GM12878 (cell line): ENCODE results near the gene NR1H4. TPM values are rescaled to one million over a fixed set of nuclear protein-coding genes. Genes with fewer than 3 reads are reported as not detected.

Source experiments
- ATAC-seq: fragments of 200-7000 bp; cut with Tn5 transposase; 3 replicates; pipeline ENCODE4 v1.9.1; 2020; ENCODE audit warnings: mild to moderate bottlenecking, moderate library complexity
- BruUV-seq: library from RNA; stranded (reverse); fragments of 400-500 nt; replicated peaks from 2 replicates; lab custom pipeline; 2021; lab: Mats Ljungman, UMichigan
- CTCF ChIA-PET: fragments of 300-600 bp; sonication (Branson Sonifier 250); formaldehyde crosslinking; extraction: SDS; loops from one replicate; lab custom pipeline; 2021; ENCODE audit warnings: inconsistent platforms; lab: Yijun Ruan, JAX
- POLR2A ChIA-PET: fragments of 350-600 bp; formaldehyde crosslinking; extraction: SDS; loops from one replicate; lab custom pipeline; 2021; ENCODE audit warnings: inconsistent platforms; lab: Charles Lee
- RAD21 ChIA-PET: fragments of 300-600 bp; sonication (Branson Sonifier 250); formaldehyde crosslinking; loops from one replicate; lab custom pipeline; 2023; ENCODE audit warnings: antibody characterized with exemption; ENCODE audit not compliant: unreplicated experiment; lab: Charles Lee
- SMC1A ChIA-PET: fragments of 300-600 bp; sonication (Branson Sonifier 250); formaldehyde crosslinking; loops from one replicate; lab custom pipeline; 2023; ENCODE audit not compliant: unreplicated experiment, uncharacterized antibody; lab: Charles Lee
- DNase-seq: peaks from one replicate; pipeline ENCODE4 v3.0.0-alpha.2; 2011; ENCODE audit warnings: low read depth, low spot score
- FAIRE-seq: peaks from 3 replicates; lab custom pipeline; 2011; peaks lifted over from hg19 to GRCh38; lab: Jason Lieb, UNC
- H2AFZ ChIP-seq: 2 replicates; pipeline ENCODE4 v1.6.0; 2011; ENCODE audit warnings: low read depth, low read length, control low read depth; ENCODE audit not compliant: control insufficient read depth
- H3K27ac ChIP-seq: 2 replicates; pipeline ENCODE4 v1.5.1; 2011; ENCODE audit warnings: control low read depth; ENCODE audit not compliant: control insufficient read depth, insufficient read depth
- H3K27me3 ChIP-seq, 2 experiments: replicated peaks in 1 of 2; 2 replicates each; pipeline versions ENCODE4 v1.6.0 to v1.6.1; 2011; ENCODE audit warnings: low read length in 1 of 2; ENCODE audit not compliant: control insufficient read depth in 2 of 2, insufficient read depth in 2 of 2
- H3K36me3 ChIP-seq, 2 experiments: 2 replicates each; pipeline ENCODE4 v1.5.1; 2011; ENCODE audit warnings: low read length in 1 of 2; ENCODE audit not compliant: control insufficient read depth in 2 of 2, insufficient read depth in 2 of 2
- H3K4me1 ChIP-seq: 2 replicates; pipeline ENCODE4 v1.6.1; 2011; ENCODE audit warnings: mild to moderate bottlenecking, low read length, moderate library complexity, mixed read lengths; ENCODE audit not compliant: control insufficient read depth, insufficient read depth
- H3K4me2 ChIP-seq: 2 replicates; pipeline ENCODE4 v1.6.0; 2011; ENCODE audit warnings: control low read depth; ENCODE audit not compliant: control insufficient read depth, insufficient read depth
- H3K4me3 ChIP-seq: fragments of 200-600 bp; sonication (generic); 2 replicates; pipeline ENCODE4 v1.5.1; 2016
- H3K79me2 ChIP-seq: 2 replicates; pipeline ENCODE4 v1.6.0; 2011; ENCODE audit warnings: low read length; ENCODE audit not compliant: control insufficient read depth, insufficient read depth
- H3K9ac ChIP-seq: 2 replicates; pipeline ENCODE4 v1.8.0; 2011; ENCODE audit warnings: low read length, control low read depth, mixed read lengths; ENCODE audit not compliant: control insufficient read depth, insufficient read depth
- H3K9me3 ChIP-seq: replicated peaks from 3 replicates; pipeline ENCODE4 v1.5.1; 2011; ENCODE audit warnings: mild to moderate bottlenecking, low read length; ENCODE audit not compliant: control insufficient read depth, insufficient read depth
- H4K20me1 ChIP-seq: 2 replicates; pipeline ENCODE4 v1.6.0; 2011; ENCODE audit not compliant: control insufficient read depth, insufficient read depth
- BRCA1 ChIP-seq: IDR thresholded peaks from 2 replicates; pipeline ENCODE4 v1.6.1; 2011; ENCODE audit warnings: low read depth, low read length, improper control_type of control experiment
- CEBPB ChIP-seq, 2 experiments: fragments of 150-350 bp in 1 of 2; IDR thresholded peaks; 2 replicates each; pipeline ENCODE4 v1.6.1; 2012 to 2014; ENCODE audit warnings: low read depth in 2 of 2, low read length in 2 of 2, borderline replicate concordance in 1 of 2, inconsistent platforms in 1 of 2
- CEBPZ ChIP-seq: fragments of 150-350 bp; IDR thresholded peaks from 2 replicates; pipeline ENCODE4 v1.6.1; 2016; ENCODE audit warnings: low read depth, low read length
- CHD2 ChIP-seq: IDR thresholded peaks from 2 replicates; pipeline ENCODE4 v1.6.1; 2011; ENCODE audit warnings: low read depth, low read length, improper control_type of control experiment, borderline replicate concordance
- EED ChIP-seq: sonication (generic); IDR thresholded peaks from 2 replicates; pipeline ENCODE4 v1.6.1; 2016; ENCODE audit warnings: antibody characterized with exemption, low read depth
- EGR1 ChIP-seq, 2 experiments: IDR thresholded peaks; 1 replicate in 1 of 2; 2 replicates in 1 of 2; pipeline ENCODE4 v1.6.1; 2011 to 2012; ENCODE audit warnings: low read depth in 2 of 2, low read length in 2 of 2, borderline replicate concordance in 1 of 2, mild to moderate bottlenecking in 1 of 2, moderate library complexity in 1 of 2
- EP300 ChIP-seq, 2 experiments: fragments of 150-350 bp in 1 of 2; IDR thresholded peaks; 2 replicates each; pipeline ENCODE4 v1.6.1; 2011 to 2012; ENCODE audit warnings: low read depth in 2 of 2, low read length in 2 of 2, borderline replicate concordance in 1 of 2, improper control_type of control experiment in 1 of 2, inconsistent platforms in 1 of 2; ENCODE audit not compliant: control insufficient read depth in 1 of 2
- FOXK2 ChIP-seq: fragments of 450-650 bp; IDR thresholded peaks from 2 replicates; pipeline ENCODE4 v1.6.1; 2017; ENCODE audit warnings: mild to moderate bottlenecking, moderate library complexity
- MEF2B ChIP-seq: fragments of 450-650 bp; IDR thresholded peaks from 2 replicates; pipeline ENCODE4 v1.6.1; 2018; ENCODE audit warnings: mild to moderate bottlenecking, moderate library complexity; ENCODE audit not compliant: partially characterized antibody, poor library complexity, severe bottlenecking
- NFYB ChIP-seq: IDR thresholded peaks from 2 replicates; pipeline ENCODE4 v1.6.1; 2011; ENCODE audit warnings: low read depth, mild to moderate bottlenecking, low read length, improper control_type of control experiment, moderate library complexity; ENCODE audit not compliant: insufficient read depth
- POLR2AphosphoS2 ChIP-seq: IDR thresholded peaks from 2 replicates; pipeline ENCODE4 v1.6.1; 2011; ENCODE audit warnings: low read depth, mild to moderate bottlenecking, low read length, improper control_type of control experiment, moderate library complexity
- RCOR1 ChIP-seq: conservative IDR thresholded peaks from 2 replicates; pipeline ENCODE4 v1.6.1; 2012; ENCODE audit warnings: low read depth, low read length, improper control_type of control experiment
- SMAD1 ChIP-seq: fragments of 450-650 bp; IDR thresholded peaks from 2 replicates; pipeline ENCODE4 v1.6.1; 2018; ENCODE audit warnings: mild to moderate bottlenecking, low read depth; ENCODE audit not compliant: partially characterized antibody
- ZBED1 ChIP-seq: IDR thresholded peaks from 2 replicates; pipeline ENCODE4 v1.6.1; 2016; ENCODE audit warnings: borderline replicate concordance
- ZNF24 ChIP-seq: fragments of 450-650 bp; IDR thresholded peaks from 2 replicates; pipeline ENCODE4 v1.6.1; 2017; ENCODE audit warnings: antibody characterized with exemption, mild to moderate bottlenecking
- ZNF384 ChIP-seq: IDR thresholded peaks from 2 replicates; pipeline ENCODE4 v1.6.1; 2012; ENCODE audit warnings: low read depth, mild to moderate bottlenecking, low read length, improper control_type of control experiment, borderline replicate concordance
- WGBS: methylation state at CpG from one replicate; pipeline ENCODE4 v1.1.6; 2016; ENCODE audit warnings: low lambda C conversion rate; ENCODE audit not compliant: insufficient replicate concordance, insufficient coverage; ENCODE audit errors: missing lambda C conversion rate; 5-methylcytosine and 5-hydroxymethylcytosine counted together
- in situ Hi-C: fragments of 300-500 bp; cut with MboI; formaldehyde crosslinking; loops from 9 replicates; pipeline ENCODE4 v1.14.3; 2018; ENCODE audit warnings: mixed read lengths
- intact Hi-C: fragments of 100-400 bp; cut with micrococcal nuclease; formaldehyde crosslinking; loops from one replicate; pipeline ENCODE4 v1.14.2; 2022; ENCODE audit not compliant: unreplicated experiment
- polyA plus RNA-seq, 11 experiments: library from polyadenylated mRNA; depleted of rRNA in 4 of 11; unstranded in 6 of 11; stranded (reverse) in 5 of 11; fragments of >200 nt; fragmentation: Nextera tagmentation in 4 of 11; fragmentation: Illumina TruSeq in 1 of 11; extraction: Ambion mirVana in 4 of 11; extraction: Trizol in 1 of 11; gene quantifications; 1 replicate in 1 of 11; 2 replicates in 10 of 11; pipeline versions ENCODE4 v1.2.1 to v1.2.3, GENCODE V29; 2011 to 2016; ENCODE audit warnings: inconsistent platforms in 2 of 11, missing spikeins in 2 of 11, low read depth in 1 of 11
- total RNA-seq, 4 experiments: library from RNA; depleted of rRNA in 3 of 4; stranded (reverse); fragments of >200 nt in 3 of 4; fragmentation: Illumina TruSeq in 1 of 4; extraction: Trizol in 1 of 4; gene quantifications; 2 replicates each; pipeline versions ENCODE4 v1.2.1 to v1.2.3, GENCODE V29; 2013 to 2021
- TF ChIP-seq, protein P1 (sequence below): IDR thresholded peaks from 2 replicates; pipeline ENCODE4 v1.6.1; 2012; ENCODE audit warnings: low read depth, low read length, improper control_type of control experiment
- TF ChIP-seq, protein P2 (sequence below): fragments of 450-650 bp; IDR thresholded peaks from 2 replicates; pipeline ENCODE4 v1.6.1; 2017; ENCODE audit warnings: mild to moderate bottlenecking, low read depth, inconsistent platforms; ENCODE audit not compliant: poor library complexity, severe bottlenecking

NR1H4 gene
- total and polyA plus RNA-seq, 10 of the 15 experiments (the other 5 are each of a cell fraction or from before 2014, with no cell fraction given) = 0.04 TPM; not detected in 9

- 36% methylated on average over 4 of the region's 4 CpGs for WGBS
- no peaks in the 10 kb centered on the region for H4K20me1 ChIP-seq
- no peaks in the 10 kb centered on the region for H3K9me3 ChIP-seq
- intact Hi-C loops (no loop called here), in situ Hi-C loops (no loop called here)
- no peak overlapping the region for H2AFZ ChIP-seq
- ChIA-PET SMC1A (no interaction called here), POLR2A (no interaction called here), RAD21 (no interaction called here), CTCF (interaction anchor here (0.6 kb wide), 1 partner anchor 22 kb away, joined by 4 read pairs; no protein-coding TSS in a partner anchor)
- ATAC-seq (no peak), FAIRE-seq (no peak), DNase-seq (no peak)
- no peak overlapping the region for H3K27ac ChIP-seq
- H3K27me3 ChIP-seq = peaks cover 0 to 2% of the 10 kb centered on the region in 2 experiments; a peak in 1 of 4 replicates
- H3K4me1 ChIP-seq = no peaks in the 10 kb centered on the region
- TF ChIP-seq EGR1 (IDR thresholded peaks at IDR 0.05; ENCODE audit: borderline replicate concordance in 1 of 2, low read depth in 2 of 2, low read length in 2 of 2) (no peak), CEBPB (IDR thresholded peaks at IDR 0.05; ENCODE audit: borderline replicate concordance in 1 of 2, low read depth in 2 of 2, low read length in 2 of 2) (no peak), CEBPZ (no peak), EP300 (IDR thresholded peaks at IDR 0.05; ENCODE audit: borderline replicate concordance in 1 of 2, control insufficient read depth in 1 of 2, low read depth in 2 of 2, low read length in 2 of 2) (no peak), ZBED1 (no peak), BRCA1 (no peak), SMAD1 (no peak), NFYB (no peak), CHD2 (no peak), EED (no peak), POLR2AphosphoS2 (no peak), MEF2B (no peak), FOXK2 (no peak), ZNF24 (no peak), ZNF384 (no peak), RCOR1 (no peak)
- TF ChIP-seq, protein P1, sequence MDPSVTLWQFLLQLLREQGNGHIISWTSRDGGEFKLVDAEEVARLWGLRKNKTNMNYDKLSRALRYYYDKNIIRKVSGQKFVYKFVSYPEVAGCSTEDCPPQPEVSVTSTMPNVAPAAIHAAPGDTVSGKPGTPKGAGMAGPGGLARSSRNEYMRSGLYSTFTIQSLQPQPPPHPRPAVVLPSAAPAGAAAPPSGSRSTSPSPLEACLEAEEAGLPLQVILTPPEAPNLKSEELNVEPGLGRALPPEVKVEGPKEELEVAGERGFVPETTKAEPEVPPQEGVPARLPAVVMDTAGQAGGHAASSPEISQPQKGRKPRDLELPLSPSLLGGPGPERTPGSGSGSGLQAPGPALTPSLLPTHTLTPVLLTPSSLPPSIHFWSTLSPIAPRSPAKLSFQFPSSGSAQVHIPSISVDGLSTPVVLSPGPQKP = no peak
- TF ChIP-seq, protein P2, sequence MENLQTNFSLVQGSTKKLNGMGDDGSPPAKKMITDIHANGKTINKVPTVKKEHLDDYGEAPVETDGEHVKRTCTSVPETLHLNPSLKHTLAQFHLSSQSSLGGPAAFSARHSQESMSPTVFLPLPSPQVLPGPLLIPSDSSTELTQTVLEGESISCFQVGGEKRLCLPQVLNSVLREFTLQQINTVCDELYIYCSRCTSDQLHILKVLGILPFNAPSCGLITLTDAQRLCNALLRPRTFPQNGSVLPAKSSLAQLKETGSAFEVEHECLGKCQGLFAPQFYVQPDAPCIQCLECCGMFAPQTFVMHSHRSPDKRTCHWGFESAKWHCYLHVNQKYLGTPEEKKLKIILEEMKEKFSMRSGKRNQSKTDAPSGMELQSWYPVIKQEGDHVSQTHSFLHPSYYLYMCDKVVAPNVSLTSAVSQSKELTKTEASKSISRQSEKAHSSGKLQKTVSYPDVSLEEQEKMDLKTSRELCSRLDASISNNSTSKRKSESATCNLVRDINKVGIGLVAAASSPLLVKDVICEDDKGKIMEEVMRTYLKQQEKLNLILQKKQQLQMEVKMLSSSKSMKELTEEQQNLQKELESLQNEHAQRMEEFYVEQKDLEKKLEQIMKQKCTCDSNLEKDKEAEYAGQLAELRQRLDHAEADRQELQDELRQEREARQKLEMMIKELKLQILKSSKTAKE = no peak
- H3K4me3 ChIP-seq = no peak overlapping the region
- no TSS peak for BruUV-seq
- H3K9ac ChIP-seq = no peak overlapping the region
- no peaks in the 10 kb centered on the region for H3K36me3 ChIP-seq
- H3K79me2 ChIP-seq = no peaks in the 10 kb centered on the region
- no peak overlapping the region for H3K4me2 ChIP-seq
Observed at GRCh38 chr12:100445081-100445481, 28.6 kb upstream of the NR1H4 start.
